Hematopoietic multipotent progenitor cell treated with erythropoietin and hydrocortisone succinate and interleukin-3 and kit ligand, for 8 days (in vitro differentiated cells): ENCODE measurements around the gene DEFB127.
"Not testable (repeated sequence)": the region's sequence is repeated elsewhere in the genome, so short reads cannot be mapped to it uniquely, and the experiment has no call there.

Experiments
- DNase-seq: peaks from one replicate; pipeline ENCODE4 v3.0.0-alpha.2; 2015

Gene DEFB127, protein sequence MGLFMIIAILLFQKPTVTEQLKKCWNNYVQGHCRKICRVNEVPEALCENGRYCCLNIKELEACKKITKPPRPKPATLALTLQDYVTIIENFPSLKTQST

DNA sequence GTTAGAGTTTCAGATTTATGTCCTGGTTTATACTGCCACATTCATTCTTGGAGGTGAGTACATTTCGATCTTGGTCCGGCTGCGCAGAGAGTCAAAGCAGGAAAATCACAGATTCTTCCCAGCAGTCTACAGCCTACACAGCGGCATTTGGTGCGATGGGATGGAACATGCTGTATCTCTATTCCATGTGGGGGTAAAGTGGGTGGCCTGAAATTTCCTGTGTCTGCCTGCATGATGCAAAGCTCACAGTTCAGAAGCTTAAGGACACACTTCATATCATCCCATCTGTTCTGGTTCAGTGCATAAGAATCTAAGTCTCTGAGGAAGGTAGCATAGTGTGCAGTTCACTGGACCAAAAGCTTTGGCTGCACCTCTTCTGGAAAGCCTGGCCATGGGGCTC, at the start of gene DEFB127:
TSS of gene DEFB127 (plus strand) at position 301 of the 400 bp plus-strand sequence. CDS start at position 392, 91 bp downstream.
- DNase-seq = no peak

DNA sequence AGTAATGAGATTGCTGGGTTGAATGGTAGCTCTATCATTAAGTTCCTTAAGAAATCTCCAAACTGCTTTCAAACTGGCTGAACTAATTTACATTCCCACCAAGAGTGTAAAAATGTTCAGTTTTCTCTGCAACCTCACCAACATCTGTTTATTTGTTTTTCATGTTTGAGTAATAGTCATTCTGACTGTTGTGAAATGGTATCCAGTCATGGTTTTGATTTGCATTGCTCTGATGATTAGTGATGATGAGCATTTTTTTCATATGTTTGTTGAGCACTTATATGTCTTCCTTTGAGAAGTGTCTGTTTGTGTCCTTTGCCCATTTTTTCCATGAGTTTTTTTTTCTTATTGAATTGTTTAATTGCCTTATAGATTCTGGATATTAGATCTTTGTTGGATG, 44.9 kb upstream of the DEFB127 start:
- no peak for DNase-seq

DNA sequence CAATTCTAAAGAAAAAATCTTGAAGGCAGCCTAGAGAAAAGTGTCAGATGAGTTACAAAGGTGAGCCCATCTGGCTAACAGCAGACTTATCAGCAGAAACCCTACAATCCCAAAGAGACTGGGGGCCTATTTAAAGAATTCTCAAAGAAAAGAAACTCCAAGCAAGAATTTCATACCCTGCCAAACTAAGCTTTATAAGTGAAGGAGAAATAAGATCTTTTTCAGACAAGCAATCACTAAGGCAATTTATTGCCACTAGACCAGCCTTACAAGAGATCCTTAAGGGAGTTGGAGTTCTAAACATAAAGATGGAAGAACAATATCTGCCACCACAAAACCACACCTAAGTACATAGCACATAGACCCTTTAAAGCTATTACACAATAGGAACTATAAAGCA, 39.7 kb upstream of the DEFB127 start:
- DNase-seq = no peak

DNA sequence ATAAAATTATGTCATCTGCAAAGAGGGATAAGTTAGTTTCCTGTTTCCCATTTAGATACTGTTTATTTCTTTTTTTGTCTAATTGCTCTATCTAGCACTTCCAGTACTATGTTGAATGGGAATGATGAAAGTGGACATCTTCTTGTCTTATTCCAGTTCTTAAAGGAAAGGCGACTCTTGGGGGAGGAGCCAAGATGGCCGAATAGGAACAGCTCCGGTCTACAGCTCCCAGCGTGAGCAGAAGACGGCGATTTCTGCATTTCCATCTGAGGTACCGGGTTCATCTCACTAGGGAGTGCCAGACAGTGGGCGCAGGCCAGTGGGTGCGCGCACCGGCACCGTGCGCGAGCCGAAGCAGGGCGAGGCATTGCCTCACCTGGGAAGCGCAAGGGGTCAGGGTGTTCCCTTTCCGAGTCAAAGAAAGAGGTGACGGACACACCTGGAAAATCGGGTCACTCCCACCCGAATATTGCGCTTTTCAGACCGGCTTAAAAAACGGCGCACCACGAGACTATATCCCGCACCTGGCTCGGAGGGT, 27.4 kb upstream of the DEFB127 start:
- not testable (repeated sequence) for DNase-seq

DNA sequence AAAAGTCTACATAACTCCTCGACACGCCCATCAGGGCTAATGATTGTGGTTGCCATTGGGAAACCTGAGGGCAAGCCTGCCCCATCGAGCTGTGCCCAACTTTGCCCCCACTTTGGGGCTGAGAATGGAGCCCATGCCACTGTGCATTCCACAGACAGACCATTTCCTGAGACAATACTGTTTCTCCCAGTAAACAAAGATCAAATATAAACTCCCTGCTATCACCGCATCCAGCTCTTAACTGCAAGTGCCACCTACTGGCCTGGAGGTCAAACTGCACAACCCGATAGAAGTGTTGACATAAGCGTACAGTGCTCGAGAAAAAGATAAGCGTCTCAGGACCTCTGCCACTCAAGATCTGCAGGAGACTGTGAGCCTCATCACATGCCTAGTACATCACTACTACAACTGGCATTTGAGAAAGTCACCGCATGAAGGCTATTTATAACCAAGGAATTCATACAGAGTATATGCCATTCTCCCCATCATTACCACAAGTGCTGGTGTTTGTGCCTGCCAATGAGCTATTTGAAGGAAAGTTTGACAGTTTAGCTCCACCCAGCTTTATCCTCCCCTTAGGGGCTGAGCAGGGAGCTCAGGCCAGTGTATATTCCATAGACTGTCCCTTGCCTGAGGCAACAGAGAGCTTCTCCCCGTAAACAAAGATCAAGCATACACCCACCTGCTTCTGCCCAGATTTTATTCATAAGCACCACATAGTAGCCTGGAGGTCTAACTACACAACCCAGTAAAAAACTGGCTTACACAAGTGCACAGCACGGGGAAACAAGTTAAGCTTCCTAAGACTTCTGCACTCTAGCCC, 19.4 kb upstream of the DEFB127 start:
- peak; percentile 39 for DNase-seq

DNA sequence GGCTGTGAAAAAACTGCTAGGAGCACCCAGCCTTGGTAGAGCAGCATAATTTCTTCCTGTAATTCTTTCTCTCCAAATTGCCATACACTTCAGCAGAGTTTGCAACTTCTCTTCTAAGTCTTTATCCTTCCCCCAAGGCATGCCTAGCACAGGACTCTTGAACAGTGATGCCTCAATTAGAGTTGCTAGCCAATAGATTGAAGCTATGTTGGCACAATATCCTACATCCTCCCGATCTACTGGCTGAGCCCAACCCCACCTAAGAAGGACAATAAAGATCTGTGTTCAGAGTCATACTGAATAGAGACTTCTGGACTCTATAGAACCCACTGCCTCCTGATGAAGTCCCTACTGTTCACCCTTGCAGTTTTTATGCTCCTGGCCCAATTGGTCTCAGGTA, 15.0 kb upstream of the DEFB127 start, which contains the start of gene DEFB126:
TSS of gene DEFB126 (plus strand) at position 301 of the 400 bp plus-strand sequence. CDS start at position 340, 39 bp downstream.
- no peak for DNase-seq

DNA sequence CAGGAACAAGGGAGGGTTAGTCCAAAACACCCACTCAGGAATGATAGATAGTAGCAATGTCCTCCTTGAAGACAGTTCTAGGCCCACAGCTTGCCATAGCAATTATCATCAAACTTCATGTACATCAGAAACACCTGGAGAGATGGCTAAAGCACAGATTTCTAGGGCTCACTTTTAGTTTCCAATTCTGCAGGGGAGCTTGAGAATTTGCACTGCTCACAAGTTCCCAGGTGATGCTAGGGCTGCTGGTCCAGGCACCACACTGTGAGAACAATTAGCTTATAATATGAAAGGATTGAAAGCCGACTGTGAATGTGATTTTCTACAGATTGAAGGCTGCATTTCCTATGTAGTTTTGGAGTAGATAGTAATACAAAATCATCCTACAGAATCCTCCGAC, 11.4 kb upstream of the DEFB127 start:
- DNase-seq = no peak

DNA sequence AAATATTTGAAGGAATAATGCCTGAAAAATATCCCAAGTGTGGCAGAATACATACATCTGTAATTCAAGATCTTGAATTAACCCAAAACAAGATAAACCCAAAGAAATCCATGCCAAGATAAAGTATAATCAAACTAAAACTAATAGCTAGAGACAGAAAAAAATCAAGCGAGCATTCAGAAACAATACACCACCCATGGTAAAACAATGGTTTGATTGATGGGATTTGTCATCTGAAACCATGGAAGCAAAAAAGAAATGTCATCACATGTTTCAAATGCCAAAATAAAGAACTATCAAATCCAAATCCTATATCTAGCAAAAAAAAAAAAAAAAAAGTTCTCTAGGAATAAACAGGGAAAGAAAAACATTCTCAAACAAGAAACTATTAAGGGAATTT, 5.1 kb upstream of the DEFB127 start:
- no peak for DNase-seq

DNA sequence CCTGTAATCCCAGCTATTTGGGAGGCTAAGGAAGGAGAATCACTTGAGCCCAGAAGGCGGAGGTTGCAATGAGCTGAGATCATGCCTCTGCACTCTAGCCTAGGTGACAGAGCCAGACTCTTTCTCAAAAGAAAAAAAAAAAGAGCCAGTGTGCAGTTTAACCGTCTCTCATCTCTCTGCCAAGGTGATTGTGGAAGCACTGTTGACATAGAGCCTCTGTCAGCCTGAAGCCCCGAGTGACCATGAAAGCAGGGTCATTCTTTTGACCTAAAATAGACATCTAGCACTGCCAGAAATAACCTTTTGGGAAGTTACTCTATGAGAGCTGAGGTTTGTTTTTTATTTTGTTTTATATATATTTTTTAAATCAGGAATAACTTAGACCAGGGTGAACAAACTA, 7.4 kb downstream of the DEFB127 start:
- DNase-seq = no peak

DNA sequence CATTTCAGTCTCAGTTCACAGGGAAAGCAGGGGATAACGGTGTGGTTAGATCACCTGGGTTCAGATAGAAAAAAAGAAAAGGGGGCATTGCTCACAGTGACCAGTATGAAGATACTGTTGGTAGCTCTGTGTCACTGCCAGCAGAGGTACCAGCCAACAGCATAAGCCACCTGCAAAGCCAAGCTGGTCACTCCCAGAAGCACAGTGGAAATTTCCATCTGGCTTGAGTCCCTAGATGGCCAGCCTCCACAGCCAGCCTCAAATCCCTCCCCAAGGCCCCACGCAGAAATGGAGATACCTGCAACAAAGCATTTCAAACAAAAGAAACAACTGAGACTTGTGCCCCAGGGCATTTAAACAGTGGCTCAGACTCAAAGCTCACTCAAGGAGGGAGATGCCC, 11.6 kb downstream of the DEFB127 start:
- no peak for DNase-seq

DNA sequence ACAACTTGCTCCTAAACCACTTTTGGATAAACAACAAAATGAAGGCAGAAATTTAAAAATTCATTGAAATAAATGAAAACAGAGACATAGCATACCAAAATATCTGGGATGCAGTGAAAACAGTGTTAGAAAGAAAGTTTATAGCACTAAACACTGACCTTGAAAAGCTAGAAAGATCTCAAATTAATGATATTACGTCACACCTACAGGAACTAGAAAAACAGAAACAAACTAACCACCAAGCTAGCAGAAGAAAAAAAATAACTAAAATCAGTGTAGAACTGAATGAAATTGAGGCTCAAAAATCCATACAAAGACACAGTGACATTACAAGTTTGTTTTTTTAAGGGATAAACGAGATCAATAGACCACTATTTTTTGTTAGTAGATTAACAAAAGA, 27.0 kb downstream of the DEFB127 start:
- DNase-seq = no peak

DNA sequence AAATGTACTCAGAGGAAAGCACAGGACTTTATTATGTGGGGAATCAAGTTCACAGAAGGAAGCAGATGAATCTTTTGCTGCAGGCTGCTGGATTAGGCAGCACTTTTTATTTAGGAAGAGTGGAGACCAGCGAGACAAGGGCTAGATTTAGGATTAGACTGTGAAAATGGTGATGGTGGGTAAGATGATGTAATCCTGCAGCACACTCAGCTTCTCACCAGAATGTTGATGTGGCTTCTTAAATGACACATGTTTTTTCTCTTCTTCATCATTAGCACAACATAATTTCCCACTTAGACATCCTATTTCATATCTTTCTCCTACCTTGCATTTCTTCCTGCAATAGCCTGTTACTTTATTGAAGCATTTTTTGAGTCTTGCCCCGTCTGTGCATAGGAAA, 30.5 kb downstream of the DEFB127 start:
- DNase-seq = no peak

DNA sequence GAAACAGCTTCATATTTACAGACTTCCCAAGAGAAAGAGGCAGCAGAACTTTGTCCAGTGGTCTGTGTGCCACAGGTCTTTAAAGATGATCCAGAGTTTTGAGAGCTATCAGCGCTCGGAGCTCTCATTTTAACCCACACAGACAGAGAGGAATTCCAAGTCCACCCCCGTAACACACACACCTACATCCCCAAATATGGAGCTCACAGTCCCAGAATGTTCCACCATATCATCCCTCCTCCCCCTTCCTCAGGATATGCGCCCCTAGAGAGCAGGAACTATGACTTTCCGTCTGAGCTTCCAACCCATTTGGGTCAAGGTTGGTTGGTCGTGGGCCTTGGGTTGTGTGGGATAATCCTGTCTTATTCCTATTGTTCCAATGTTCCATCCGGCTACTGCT, 32.4 kb downstream of the DEFB127 start, which contains the start of gene DEFB128:
TSS of gene DEFB128 (minus strand) at position 101 of the 400 bp plus-strand sequence. CDS start at position 13, 88 bp downstream.
- no peak for DNase-seq

DNA sequence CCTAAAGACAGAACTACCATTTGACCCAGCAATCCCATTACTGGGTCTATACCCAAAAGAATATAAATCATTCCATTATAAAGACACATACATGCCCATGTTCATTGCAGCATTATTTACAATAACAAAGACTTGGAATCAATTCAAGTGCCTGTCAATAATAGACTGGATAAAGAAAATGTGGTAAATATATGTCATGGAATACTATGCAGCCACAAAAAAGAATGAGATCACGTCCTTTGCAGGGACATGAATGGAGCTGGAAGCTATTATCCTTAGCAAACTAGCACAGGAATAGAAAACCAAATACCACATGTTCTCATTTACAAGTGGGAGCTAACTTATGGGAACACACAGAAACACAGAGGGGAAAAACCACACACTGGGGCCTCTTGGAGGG, 41.0 kb downstream of the DEFB127 start:
- DNase-seq = no peak

DNA sequence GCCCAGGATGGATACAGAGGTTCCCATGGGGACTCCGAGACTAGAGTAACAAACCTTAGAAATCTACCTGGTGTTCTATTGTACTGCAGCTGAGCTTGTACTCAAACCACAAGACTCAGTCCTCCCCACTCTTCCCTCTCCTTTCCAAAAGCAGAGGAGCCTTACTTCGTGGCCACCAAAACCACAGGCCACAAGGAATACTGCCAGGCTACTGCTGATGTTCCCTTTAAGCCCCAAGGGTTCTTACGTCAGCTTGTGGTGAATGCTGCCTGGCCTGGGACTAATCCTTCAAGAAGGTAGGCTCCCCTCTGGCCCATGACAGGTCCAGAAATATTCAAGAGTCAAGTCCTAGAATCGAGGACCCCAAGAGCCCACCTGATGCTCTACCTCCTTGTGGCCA, 42.7 kb downstream of the DEFB127 start:
- DNase-seq = no peak

DNA sequence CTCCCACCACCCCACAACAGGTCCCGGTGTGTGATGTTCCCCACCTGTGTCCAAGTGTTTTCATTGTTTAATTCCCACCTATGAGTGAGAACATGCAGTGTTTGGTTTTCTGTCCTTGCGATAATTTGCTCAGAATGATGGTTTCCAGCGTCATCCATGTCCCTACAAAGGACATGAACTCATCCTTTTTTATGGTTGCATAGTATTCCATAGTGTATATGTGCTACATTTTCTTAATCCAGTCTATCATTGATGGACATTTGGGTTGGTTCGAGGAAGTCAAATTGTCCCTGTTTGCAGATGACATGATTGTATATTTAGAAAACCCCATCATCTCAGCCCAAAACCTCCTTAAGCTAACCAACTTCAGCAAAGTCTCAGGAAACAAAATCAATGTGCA, 46.4 kb downstream of the DEFB127 start:
- not testable (repeated sequence) for DNase-seq
